Esophagus mucosa (tissue), 1 donor: ENCODE measurements around the gene C6orf52. TPM values are rescaled to one million over a fixed set of nuclear protein-coding genes. Genes with fewer than 3 reads are reported as not detected.
A peak's percentile ranks its signal among the peaks of the same experiment; 100 is the strongest.
"Not testable (repeated sequence)": the region's sequence is repeated elsewhere in the genome, so short reads cannot be mapped to it uniquely, and the experiment has no call there.

Source experiments
- ATAC-seq: fragments of 200-7000 bp; cut with Tn5 transposase; one replicate; pipeline ENCODE4 v1.9.1; 2020
- total RNA-seq: library from RNA; stranded (reverse); gene quantifications from one replicate; pipeline ENCODE4 v1.2.4, GENCODE V29; 2023
- donor health status: DM: yes; HTN: yes; CAD: no.

C6orf52 gene
- total RNA-seq, 1 donor from 2014 or later: 0.84 TPM

DNA sequence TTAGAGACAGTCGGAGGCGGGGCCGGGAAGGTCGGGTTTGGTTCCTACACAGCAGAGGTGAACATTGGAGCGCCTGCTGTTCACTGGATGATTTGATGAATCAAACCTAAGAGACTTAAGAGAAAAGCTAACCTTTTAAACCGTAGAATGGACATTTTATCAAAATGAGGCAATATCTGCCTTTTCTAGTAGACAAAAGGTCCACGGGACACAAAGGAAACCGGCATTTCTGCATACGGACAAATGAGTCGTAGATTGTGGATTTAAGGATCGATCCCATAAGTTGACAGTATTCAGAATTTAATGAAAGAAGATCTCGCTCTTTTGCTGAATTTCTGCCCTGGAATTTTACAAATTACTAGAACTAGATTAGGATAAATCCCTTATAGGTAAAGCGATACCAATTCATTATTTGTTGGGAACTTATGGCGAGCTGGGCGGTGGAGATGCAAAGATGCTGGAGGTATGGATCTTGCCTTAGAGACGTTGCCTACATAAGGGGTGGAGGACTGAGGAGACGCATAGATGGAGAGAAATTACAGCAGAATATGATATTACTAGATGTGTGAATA lies 756 bp upstream of the C6orf52 start:
- no peak for ATAC-seq

GRCh38 chr6:10692965-10693538 lies 1.4 kb downstream of the C6orf52 start:
- peak; percentile 48 for ATAC-seq

DNA sequence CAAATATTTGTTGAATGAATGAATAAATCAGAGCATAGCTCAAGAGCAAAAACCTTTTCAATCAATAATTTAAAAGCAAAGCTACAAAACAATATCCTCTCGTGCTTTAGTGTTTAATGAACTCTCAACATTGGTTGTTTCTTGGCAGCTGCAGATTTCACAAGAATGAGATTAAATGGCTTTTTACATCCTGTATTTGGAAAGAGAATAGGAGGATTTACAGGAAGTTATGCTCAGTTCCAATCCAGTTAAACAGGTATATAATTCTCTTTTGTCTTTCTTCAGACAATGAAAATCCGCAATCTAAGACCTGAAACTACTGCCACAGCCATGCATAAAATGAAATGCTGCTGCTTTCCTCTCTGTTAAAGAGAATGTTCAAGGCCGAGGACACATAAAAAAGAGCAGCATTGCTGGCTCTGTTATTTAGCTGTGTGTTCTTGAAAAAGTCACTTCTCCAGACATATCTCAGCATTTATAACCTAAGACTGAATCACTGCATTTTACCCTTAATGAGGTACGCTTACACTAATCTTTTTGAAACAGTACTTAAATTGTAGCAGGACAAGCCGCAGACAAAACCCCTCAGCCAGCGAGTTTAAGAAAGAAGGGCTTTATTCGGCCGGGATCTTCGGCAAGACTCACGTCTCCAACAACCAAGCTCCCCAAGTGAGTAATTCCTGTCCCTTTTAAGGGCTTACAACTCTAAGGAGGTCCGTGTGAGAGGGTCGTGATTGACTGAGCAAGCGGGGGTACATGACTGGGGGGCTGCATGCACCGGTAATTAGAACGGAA lies 3.6 kb downstream of the C6orf52 start:
- ATAC-seq: peak; percentile 38

GRCh38 chr6:10687582-10687981 lies 6.8 kb downstream of the C6orf52 start:
- no peak for ATAC-seq

DNA sequence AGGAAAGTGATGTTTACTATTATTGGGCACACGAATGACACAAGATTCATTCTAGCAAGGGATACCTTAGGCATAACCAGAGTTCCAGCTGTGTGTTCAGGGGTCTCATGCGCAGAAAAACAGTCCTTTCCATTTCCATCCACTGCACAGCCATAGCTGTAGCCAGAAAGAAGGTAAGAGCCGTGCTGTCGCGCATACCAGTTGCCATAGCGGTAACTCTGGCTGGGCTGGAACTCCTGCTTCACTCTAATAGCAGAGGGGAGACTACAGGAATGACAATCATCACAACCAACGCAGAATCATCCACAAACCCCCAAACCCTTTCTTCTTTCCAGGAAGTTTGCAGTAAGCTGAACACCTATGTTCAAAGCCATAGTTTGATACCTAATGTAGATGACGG lies 7.5 kb downstream of the C6orf52 start:
- no peak for ATAC-seq

DNA sequence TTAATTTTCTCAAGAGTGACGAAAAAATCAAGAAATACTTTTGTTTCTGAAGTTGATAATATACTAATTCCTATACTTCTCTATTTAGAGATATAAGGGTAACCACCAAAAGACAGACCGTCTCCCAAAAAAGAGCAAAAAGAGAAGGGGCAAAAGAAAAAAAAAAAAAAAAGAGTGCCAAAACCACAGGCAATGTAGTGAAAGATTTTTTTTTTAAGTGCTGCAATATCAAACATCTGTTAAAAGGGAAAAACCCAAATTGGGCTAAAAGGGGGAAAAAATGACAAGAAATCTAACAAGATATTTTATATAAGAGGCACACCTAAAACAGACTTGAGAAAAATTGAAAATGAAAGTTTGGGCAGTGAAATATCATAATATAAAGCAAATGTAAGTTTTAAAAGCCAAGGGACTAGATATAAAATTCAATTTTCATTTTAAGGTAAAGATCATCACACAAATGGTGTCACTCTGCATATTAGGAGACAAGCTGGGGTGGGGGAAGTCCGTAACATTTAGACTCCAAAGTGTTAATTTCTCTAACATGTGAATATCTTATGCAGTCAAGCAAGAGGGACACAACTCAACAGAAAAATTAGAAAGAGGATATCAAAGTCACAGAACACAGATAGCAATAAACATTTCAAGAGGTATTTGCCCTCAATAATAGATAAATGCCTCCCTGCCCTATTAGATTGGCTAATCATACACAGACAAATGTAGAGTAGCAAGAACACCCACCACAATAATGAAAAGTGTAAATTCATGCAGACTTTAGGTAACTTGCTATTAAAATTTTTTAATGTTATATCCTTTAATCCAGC lies 9.1 kb downstream of the C6orf52 start:
- no peak for ATAC-seq

DNA sequence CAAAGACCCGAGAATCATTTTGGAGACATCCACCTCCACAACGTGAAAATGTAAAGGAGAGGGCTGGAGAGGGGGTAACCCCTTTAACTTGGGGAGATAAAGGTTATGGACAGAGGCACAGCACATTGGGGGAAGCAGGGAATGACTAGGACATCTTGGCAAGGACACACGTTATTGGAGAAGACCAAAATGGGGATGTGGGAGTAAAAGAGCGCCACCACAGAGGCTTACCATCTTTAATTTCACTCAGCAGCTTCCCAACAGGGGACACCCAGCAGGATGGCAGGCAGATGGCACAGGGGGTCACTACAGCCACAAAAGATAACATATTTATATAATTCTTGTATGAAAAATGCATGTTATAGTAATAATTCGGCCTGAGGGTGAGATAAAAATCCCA lies 9.8 kb downstream of the C6orf52 start:
- ATAC-seq: no peak

DNA sequence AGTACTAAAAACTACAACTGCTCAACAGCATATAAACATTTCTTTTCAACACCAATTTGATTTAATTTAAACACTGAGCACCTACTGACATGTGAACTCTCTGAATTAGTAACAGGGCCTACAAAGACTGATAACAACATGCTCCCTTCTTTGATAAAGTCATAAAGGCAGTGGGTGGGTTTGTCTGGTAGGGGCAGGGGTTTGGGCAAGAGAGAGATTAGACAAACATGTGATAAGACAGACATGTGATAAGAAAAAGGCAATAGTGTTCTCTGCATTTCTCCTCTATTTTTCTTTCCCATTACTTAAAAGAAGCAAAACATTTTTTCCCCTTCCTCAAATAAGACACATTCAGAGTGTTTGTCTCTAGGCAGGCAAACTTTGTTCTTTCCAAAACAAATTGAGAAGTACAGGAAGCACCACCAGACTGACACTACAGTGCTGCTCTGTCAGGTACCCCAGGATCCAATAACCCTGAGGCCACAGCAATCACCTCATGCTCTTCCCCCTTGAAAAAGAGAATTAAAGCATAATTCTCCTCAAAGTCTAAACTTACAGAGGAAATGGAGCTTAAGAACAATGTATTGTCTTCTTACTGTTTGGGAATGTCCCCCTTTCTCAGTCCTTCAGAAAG lies 11.9 kb downstream of the C6orf52 start:
- no peak for ATAC-seq

GRCh38 chr6:10681795-10682194 lies 12.6 kb downstream of the C6orf52 start:
- no peak for ATAC-seq

- ATAC-seq: no peak
These were observed 16.0 kb downstream of the C6orf52 start for GRCh38 chr6:10678456-10678855.

- no peak for ATAC-seq
These were observed 18.0 kb downstream of the C6orf52 start for GRCh38 chr6:10676403-10676802.

DNA sequence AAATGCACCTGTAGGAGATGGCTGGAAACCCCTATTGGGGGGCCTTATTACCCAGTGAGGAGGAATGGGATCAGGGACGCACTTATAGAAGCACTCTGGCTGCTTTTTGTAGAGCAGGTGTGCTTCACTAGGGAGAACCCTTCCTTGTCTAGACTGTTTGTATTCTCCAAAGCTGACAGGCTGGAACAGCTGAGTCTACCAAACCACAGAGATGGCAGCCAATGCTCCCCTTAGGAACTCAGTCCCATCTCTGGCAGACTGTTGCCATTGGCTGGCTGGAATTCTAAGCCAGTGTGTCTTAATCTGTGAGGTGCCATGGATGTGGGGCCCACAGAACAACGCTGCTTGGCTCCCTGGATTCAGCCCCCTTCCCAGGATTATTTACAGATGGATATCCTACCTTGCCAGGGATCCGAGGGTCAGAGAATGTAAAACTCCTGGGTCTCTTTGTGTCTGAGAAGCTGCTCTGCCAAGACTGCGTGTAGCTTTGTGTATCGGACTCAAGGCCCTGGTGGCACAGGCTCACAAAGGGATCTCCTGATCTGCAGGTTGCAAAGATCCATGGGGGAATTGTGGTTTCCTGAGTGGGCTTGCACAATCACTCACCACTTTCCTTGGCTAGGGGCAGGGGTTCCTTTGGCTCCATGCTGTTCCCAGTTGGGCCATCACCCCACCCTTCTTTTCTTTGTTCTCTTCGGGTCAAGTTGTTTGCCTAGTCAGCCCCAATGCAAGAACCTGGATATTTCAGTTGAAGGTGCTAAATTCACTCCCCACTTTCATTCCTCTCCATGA lies 26.1 kb downstream of the C6orf52 start:
- ATAC-seq: no peak

- not testable (repeated sequence) for ATAC-seq
These were observed 28.8 kb downstream of the C6orf52 start for GRCh38 chr6:10665595-10665994.

DNA sequence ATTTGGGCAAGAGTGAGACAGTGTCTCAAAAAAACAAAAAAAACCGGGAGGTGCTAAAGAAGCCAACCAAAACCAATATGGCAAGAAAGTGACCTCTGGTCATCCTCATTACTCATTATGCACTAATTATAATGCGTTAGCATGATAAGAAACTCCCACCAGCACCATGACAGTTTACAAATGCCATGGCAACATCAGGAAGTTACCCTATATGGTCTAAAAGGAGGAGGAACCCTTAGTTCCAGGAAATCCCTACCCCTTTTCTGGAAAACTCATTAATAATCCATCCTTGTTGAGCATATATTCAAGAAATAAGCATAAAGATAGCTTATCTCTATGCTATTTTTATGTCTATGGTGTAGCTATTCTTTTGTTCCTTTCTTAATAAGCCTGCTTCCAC lies 31.7 kb downstream of the C6orf52 start:
- no peak for ATAC-seq

DNA sequence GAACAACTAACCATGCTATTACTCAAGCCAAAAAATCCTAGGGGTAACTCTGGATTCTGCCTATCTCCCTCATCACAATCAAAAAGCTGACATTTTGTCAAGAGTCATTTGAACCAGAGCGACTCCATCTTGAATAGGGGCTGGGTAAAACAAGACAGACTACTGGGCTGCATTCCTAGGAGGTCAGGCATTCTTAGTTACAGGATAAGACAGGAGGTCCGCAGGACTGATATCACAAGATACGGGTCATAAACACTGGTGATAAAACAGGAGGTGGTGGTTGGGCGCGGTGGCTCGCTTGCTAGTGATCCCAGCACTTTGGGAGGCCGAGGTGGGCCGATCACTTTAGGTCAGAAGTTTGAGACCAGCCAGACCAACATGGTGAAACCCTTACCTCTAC lies 32.2 kb downstream of the C6orf52 start:
- no peak for ATAC-seq

DNA sequence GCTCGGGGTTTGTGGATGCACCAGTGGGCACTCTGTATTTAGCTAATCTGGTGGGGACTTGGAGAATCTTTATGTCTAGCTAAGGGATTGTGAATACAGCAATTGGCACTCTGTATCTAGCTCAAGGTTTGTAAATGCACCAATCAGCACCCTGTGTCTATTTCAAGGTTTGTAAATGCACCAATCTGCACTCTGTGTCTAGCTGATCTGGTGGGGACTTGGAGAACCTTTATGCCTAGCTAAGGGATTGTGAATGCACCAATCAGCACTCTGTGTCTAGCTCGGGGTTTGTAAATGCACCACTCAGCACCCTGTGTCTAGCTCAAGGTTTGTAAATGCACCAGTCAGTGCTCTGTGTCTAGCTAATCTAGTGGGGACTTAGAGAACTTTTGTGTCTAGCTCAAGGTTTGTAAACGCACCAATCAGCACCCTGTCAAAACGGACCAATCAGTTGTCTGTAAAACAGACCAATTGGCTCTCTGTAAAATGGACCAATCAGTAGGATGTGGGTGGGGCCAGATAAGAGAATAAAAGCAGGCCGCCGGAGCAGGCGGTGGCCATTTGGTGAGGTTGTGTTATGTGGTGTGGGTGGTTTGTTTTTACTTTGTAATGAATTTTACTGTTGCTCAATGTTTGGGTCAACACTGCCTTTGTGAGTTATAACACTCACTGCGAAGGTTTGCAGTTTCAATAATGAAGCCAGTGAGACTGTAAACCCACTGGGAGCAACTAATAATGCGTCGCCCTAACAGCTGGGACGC lies 33.8 kb downstream of the C6orf52 start:
- not testable (repeated sequence) for ATAC-seq

- no peak for ATAC-seq
These were observed 34.6 kb downstream of the C6orf52 start for GRCh38 chr6:10659699-10660348.

DNA sequence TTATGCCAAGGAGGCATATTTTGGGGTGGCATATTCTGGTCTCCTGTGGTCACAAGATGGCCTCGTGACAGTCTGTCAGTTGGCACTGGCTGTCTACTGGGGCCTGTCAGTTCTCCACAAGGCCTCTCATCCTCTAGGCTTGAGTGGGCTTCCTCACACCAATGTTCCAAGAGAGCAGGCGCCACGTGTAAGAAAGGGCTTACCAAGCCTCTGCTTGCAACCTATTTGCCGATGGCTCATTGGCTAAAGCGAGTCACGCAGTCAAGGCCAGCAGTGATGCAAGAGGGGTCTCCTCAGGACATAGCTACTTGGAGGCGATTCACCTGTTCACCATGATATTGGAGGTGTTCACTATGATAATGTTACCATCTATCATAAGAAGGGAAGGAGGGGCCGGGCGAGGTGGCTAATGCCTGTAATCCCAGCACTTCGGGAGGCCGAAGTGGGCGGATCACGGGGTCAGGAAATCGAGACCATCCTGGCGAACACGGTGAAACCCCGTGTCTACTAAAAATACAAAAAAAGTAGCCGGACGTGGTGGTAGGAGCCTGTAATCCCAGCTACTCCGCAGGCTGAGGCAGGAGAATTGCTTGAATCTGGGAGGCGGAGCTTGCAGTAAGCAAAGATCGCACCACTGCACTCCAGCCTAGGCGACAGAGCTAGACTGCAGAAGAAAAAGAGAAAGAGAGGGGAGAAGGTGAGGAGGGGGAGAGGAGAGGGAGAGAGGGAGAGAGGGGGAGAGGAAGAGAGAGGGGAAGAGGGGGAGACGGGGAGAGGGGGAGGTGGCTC lies 35.3 kb downstream of the C6orf52 start:
- ATAC-seq: no peak

- no peak for ATAC-seq
These were observed 38.8 kb downstream of the C6orf52 start for GRCh38 chr6:10655508-10656055.
